Measurements from ENCODE around the gene MEIS1.

The MEIS1 gene

GRCh38 chr2:66534461-66534860 lies 99.5 kb downstream of the MEIS1 start:
- no peaks in the 10 kb centered on the region for H3K36me3 Mint-ChIP-seq (ENCODE audit: low read depth)
- H3K27me3 Mint-ChIP-seq (ENCODE audit: low read depth) = no peaks in the 10 kb centered on the region
- H3K4me1 Mint-ChIP-seq (ENCODE audit: low read depth) = no peaks in the 10 kb centered on the region
- no peak overlapping the region for H3K4me3 Mint-ChIP-seq
- H3K9me3 Mint-ChIP-seq = no peaks in the 10 kb centered on the region
- H3K27ac Mint-ChIP-seq = no peak overlapping the region

- Mint-ChIP-seq H3K4me1 (ENCODE audit: low read depth) (no peaks in the 10 kb centered on the region), H3K27ac (no peak overlapping the region), H3K27me3 (ENCODE audit: low read depth) (no peaks in the 10 kb centered on the region), H3K9me3 (no peaks in the 10 kb centered on the region), H3K36me3 (ENCODE audit: low read depth) (no peaks in the 10 kb centered on the region), H3K4me3 (no peak overlapping the region)
Observed at GRCh38 chr2:66535574-66536289, 100.8 kb downstream of the MEIS1 start.

- Mint-ChIP-seq H3K27me3 (ENCODE audit: low read depth) (no peaks in the 10 kb centered on the region), H3K9me3 (no peaks in the 10 kb centered on the region), H3K4me1 (ENCODE audit: low read depth) (no peaks in the 10 kb centered on the region), H3K36me3 (ENCODE audit: low read depth) (no peaks in the 10 kb centered on the region), H3K4me3 (no peak overlapping the region), H3K27ac (no peak overlapping the region)
Observed at GRCh38 chr2:66536290-66536673, 101.4 kb downstream of the MEIS1 start.

GRCh38 chr2:66536997-66537396 lies 102.1 kb downstream of the MEIS1 start:
- no peaks in the 10 kb centered on the region for H3K9me3 Mint-ChIP-seq
- H3K27ac Mint-ChIP-seq = no peak overlapping the region
- no peaks in the 10 kb centered on the region for H3K36me3 Mint-ChIP-seq (ENCODE audit: low read depth)
- H3K4me1 Mint-ChIP-seq (ENCODE audit: low read depth) = no peaks in the 10 kb centered on the region
- H3K27me3 Mint-ChIP-seq (ENCODE audit: low read depth) = no peaks in the 10 kb centered on the region
- no peak overlapping the region for H3K4me3 Mint-ChIP-seq

- H3K4me3 Mint-ChIP-seq = no peak overlapping the region
- peaks cover 3% of the 10 kb centered on the region for H3K27me3 Mint-ChIP-seq (ENCODE audit: low read depth)
- H3K9me3 Mint-ChIP-seq = no peaks in the 10 kb centered on the region
- H3K27ac Mint-ChIP-seq = no peak overlapping the region
- no peaks in the 10 kb centered on the region for H3K4me1 Mint-ChIP-seq (ENCODE audit: low read depth)
- no peaks in the 10 kb centered on the region for H3K36me3 Mint-ChIP-seq (ENCODE audit: low read depth)
Observed at GRCh38 chr2:66538291-66538690, 103.4 kb downstream of the MEIS1 start.

- no peaks in the 10 kb centered on the region for H3K9me3 Mint-ChIP-seq
- no peaks in the 10 kb centered on the region for H3K4me1 Mint-ChIP-seq (ENCODE audit: low read depth)
- H3K27ac Mint-ChIP-seq = no peak overlapping the region
- peaks cover 3% of the 10 kb centered on the region for H3K27me3 Mint-ChIP-seq (ENCODE audit: low read depth)
- no peak overlapping the region for H3K4me3 Mint-ChIP-seq
- no peaks in the 10 kb centered on the region for H3K36me3 Mint-ChIP-seq (ENCODE audit: low read depth)
Observed at GRCh38 chr2:66539452-66539851, 104.5 kb downstream of the MEIS1 start.

- Mint-ChIP-seq H3K9me3 (no peaks in the 10 kb centered on the region), H3K27me3 (ENCODE audit: low read depth) (peaks cover 3% of the 10 kb centered on the region), H3K4me1 (ENCODE audit: low read depth) (no peaks in the 10 kb centered on the region), H3K27ac (no peak overlapping the region), H3K4me3 (no peak overlapping the region), H3K36me3 (ENCODE audit: low read depth) (no peaks in the 10 kb centered on the region)
Observed at GRCh38 chr2:66541646-66542045, 106.7 kb downstream of the MEIS1 start.

- Mint-ChIP-seq H3K9me3 (no peaks in the 10 kb centered on the region), H3K4me3 (no peak overlapping the region), H3K36me3 (ENCODE audit: low read depth) (no peaks in the 10 kb centered on the region), H3K27ac (no peak overlapping the region), H3K4me1 (ENCODE audit: low read depth) (no peaks in the 10 kb centered on the region), H3K27me3 (ENCODE audit: low read depth) (peaks cover 3% of the 10 kb centered on the region)
Observed at GRCh38 chr2:66543257-66543767, 108.4 kb downstream of the MEIS1 start.

GRCh38 chr2:66544258-66544657 lies 109.3 kb downstream of the MEIS1 start:
- Mint-ChIP-seq H3K27ac (no peak overlapping the region), H3K4me1 (ENCODE audit: low read depth) (no peaks in the 10 kb centered on the region), H3K27me3 (ENCODE audit: low read depth) (peaks cover 3% of the 10 kb centered on the region), H3K9me3 (no peaks in the 10 kb centered on the region), H3K36me3 (ENCODE audit: low read depth) (no peaks in the 10 kb centered on the region), H3K4me3 (no peak overlapping the region)

- Mint-ChIP-seq H3K36me3 (ENCODE audit: low read depth) (no peaks in the 10 kb centered on the region), H3K4me3 (no peak overlapping the region), H3K4me1 (ENCODE audit: low read depth) (no peaks in the 10 kb centered on the region), H3K9me3 (no peaks in the 10 kb centered on the region), H3K27me3 (ENCODE audit: low read depth) (peaks cover 3% of the 10 kb centered on the region), H3K27ac (no peak overlapping the region)
Observed at GRCh38 chr2:66545258-66545657, 110.3 kb downstream of the MEIS1 start.

- H3K4me1 Mint-ChIP-seq (ENCODE audit: low read depth) = no peaks in the 10 kb centered on the region
- no peaks in the 10 kb centered on the region for H3K36me3 Mint-ChIP-seq (ENCODE audit: low read depth)
- H3K9me3 Mint-ChIP-seq = no peaks in the 10 kb centered on the region
- no peak overlapping the region for H3K27ac Mint-ChIP-seq
- H3K4me3 Mint-ChIP-seq = no peak overlapping the region
- H3K27me3 Mint-ChIP-seq (ENCODE audit: low read depth) = peaks cover 3% of the 10 kb centered on the region
Observed at GRCh38 chr2:66547118-66547517, 112.2 kb downstream of the MEIS1 start.

- Mint-ChIP-seq H3K4me1 (ENCODE audit: low read depth) (no peaks in the 10 kb centered on the region), H3K9me3 (no peaks in the 10 kb centered on the region), H3K36me3 (ENCODE audit: low read depth) (no peaks in the 10 kb centered on the region), H3K4me3 (no peak overlapping the region), H3K27me3 (ENCODE audit: low read depth) (peaks cover 2% of the 10 kb centered on the region), H3K27ac (no peak overlapping the region)
Observed at GRCh38 chr2:66547887-66548286, 113.0 kb downstream of the MEIS1 start.

GRCh38 chr2:66548422-66548821 lies 113.5 kb downstream of the MEIS1 start:
- H3K27ac Mint-ChIP-seq = no peak overlapping the region
- H3K4me3 Mint-ChIP-seq = no peak overlapping the region
- H3K9me3 Mint-ChIP-seq = no peaks in the 10 kb centered on the region
- H3K36me3 Mint-ChIP-seq (ENCODE audit: low read depth) = no peaks in the 10 kb centered on the region
- H3K4me1 Mint-ChIP-seq (ENCODE audit: low read depth) = no peaks in the 10 kb centered on the region
- no peaks in the 10 kb centered on the region for H3K27me3 Mint-ChIP-seq (ENCODE audit: low read depth)

GRCh38 chr2:66550826-66551225 lies 115.9 kb downstream of the MEIS1 start:
- Mint-ChIP-seq H3K36me3 (ENCODE audit: low read depth) (no peaks in the 10 kb centered on the region), H3K27ac (no peak overlapping the region), H3K27me3 (ENCODE audit: low read depth) (peaks cover 7% of the 10 kb centered on the region), H3K4me3 (no peak overlapping the region), H3K9me3 (no peaks in the 10 kb centered on the region), H3K4me1 (ENCODE audit: low read depth) (peaks cover 2% of the 10 kb centered on the region)

- Mint-ChIP-seq H3K4me3 (no peak overlapping the region), H3K4me1 (ENCODE audit: low read depth) (peaks cover 2% of the 10 kb centered on the region), H3K27ac (no peak overlapping the region), H3K9me3 (no peaks in the 10 kb centered on the region), H3K27me3 (ENCODE audit: low read depth) (peaks cover 12% of the 10 kb centered on the region), H3K36me3 (ENCODE audit: low read depth) (no peaks in the 10 kb centered on the region)
Observed at GRCh38 chr2:66553370-66553769, 118.4 kb downstream of the MEIS1 start.

- Mint-ChIP-seq H3K9me3 (no peaks in the 10 kb centered on the region), H3K4me3 (no peak overlapping the region), H3K27me3 (ENCODE audit: low read depth) (peaks cover 12% of the 10 kb centered on the region), H3K36me3 (ENCODE audit: low read depth) (no peaks in the 10 kb centered on the region), H3K4me1 (ENCODE audit: low read depth) (peaks cover 2% of the 10 kb centered on the region), H3K27ac (no peak overlapping the region)
Observed at GRCh38 chr2:66555091-66555490, 120.2 kb downstream of the MEIS1 start.

Measured in T-helper 1 cell treated with Interleukin-12 subunit alpha and Interleukin-12 subunit beta and Interleukin-4 antibody, amounts not matched to agents 30 μg/mL and 1 μg/mL, for 36 hours (primary cell).